DND-41 (cell line): ENCODE measurements around the gene VPS33B.

Experiments
- ATAC-seq: fragments of 200-7000 bp; cut with Tn5 transposase; 3 replicates; pipeline ENCODE4 v1.9.1; 2021; ENCODE audit warnings: low read depth; ENCODE audit not compliant: insufficient read depth
- DNase-seq: peaks from one replicate; pipeline ENCODE4 v3.0.0-alpha.2; 2020
- H2AFZ ChIP-seq: 2 replicates; pipeline ENCODE4 v1.6.0; 2012; ENCODE audit warnings: low read depth, low read length
- H3K27ac ChIP-seq: 2 replicates; pipeline ENCODE4 v1.5.1; 2012; ENCODE audit warnings: low read length, inconsistent platforms
- H3K27me3 ChIP-seq: fragments of 200-600 bp; sonication (generic); 2 replicates; pipeline ENCODE4 v1.6.0; 2012; ENCODE audit warnings: low read length, mild to moderate bottlenecking, inconsistent platforms; ENCODE audit not compliant: insufficient read depth, poor library complexity
- H3K36me3 ChIP-seq: 2 replicates; pipeline ENCODE4 v1.5.1; 2012; ENCODE audit warnings: low read length, inconsistent platforms; ENCODE audit not compliant: insufficient read depth
- H3K4me1 ChIP-seq: 2 replicates; pipeline ENCODE4 v1.5.1; 2012; ENCODE audit warnings: mild to moderate bottlenecking, low read length; ENCODE audit not compliant: insufficient read depth
- H3K4me2 ChIP-seq: 2 replicates; pipeline ENCODE4 v1.6.0; 2012; ENCODE audit warnings: mild to moderate bottlenecking, moderate library complexity, low read length, inconsistent platforms; ENCODE audit not compliant: insufficient read depth
- H3K4me3 ChIP-seq, 2 experiments: fragments of 200-600 bp in 1 of 2; shearing (Covaris generic) in 1 of 2; 2 replicates each; pipeline ENCODE4 v1.5.1; 2012 to 2016; ENCODE audit warnings: inconsistent platforms in 2 of 2, low read length in 2 of 2, mild to moderate bottlenecking in 2 of 2, low read depth in 1 of 2, moderate library complexity in 1 of 2
- H3K79me2 ChIP-seq: 2 replicates; pipeline ENCODE4 v1.6.0; 2012; ENCODE audit warnings: low read length, inconsistent platforms; ENCODE audit not compliant: insufficient read depth
- H3K9ac ChIP-seq: 2 replicates; pipeline ENCODE4 v1.6.0; 2012; ENCODE audit warnings: low read depth, mild to moderate bottlenecking, inconsistent platforms, low read length, moderate library complexity
- H3K9me3 ChIP-seq: 2 replicates; pipeline ENCODE4 v1.5.1; 2012; ENCODE audit warnings: low read length, moderate library complexity, mild to moderate bottlenecking, inconsistent platforms; ENCODE audit not compliant: insufficient read depth, severe bottlenecking
- H4K20me1 ChIP-seq: 2 replicates; pipeline ENCODE4 v1.6.0; 2012; ENCODE audit warnings: low read length; ENCODE audit not compliant: insufficient read depth
- CTCF ChIP-seq: IDR thresholded peaks from 2 replicates; pipeline ENCODE4 v1.5.1; 2012; ENCODE audit warnings: borderline replicate concordance, low read length, moderate library complexity, mild to moderate bottlenecking; ENCODE audit not compliant: poor library complexity, severe bottlenecking; ENCODE audit errors: extremely low read depth
- EZH2 ChIP-seq: IDR thresholded peaks from 3 replicates; pipeline ENCODE4 v1.6.1; 2012; ENCODE audit warnings: borderline replicate concordance, low read depth, mild to moderate bottlenecking, moderate library complexity, low read length, inconsistent platforms; ENCODE audit not compliant: severe bottlenecking

The VPS33B gene

GRCh38 chr15:90949979-90950675 is 72.3 kb downstream of the VPS33B start:
- no peaks in the 10 kb centered on the region for H3K27me3 ChIP-seq
- no peak overlapping the region for H3K4me2 ChIP-seq
- peaks cover 10% of the 10 kb centered on the region for H3K4me1 ChIP-seq
- no peak overlapping the region for H3K4me3 ChIP-seq
- H3K36me3 ChIP-seq: peaks cover 72% of the 10 kb centered on the region
- H3K9me3 ChIP-seq: no peaks in the 10 kb centered on the region
- DNase-seq (no peak), ATAC-seq (no peak)
- no peaks in the 10 kb centered on the region for H4K20me1 ChIP-seq
- no peak overlapping the region for H3K27ac ChIP-seq
- H3K9ac ChIP-seq: no peak overlapping the region
- TF ChIP-seq EZH2 (no peak), CTCF (no peak)
- peaks cover 4% of the 10 kb centered on the region for H3K79me2 ChIP-seq
- H2AFZ ChIP-seq: no peak overlapping the region
